HG03175 (cell line): ENCODE results near the gene ENO1.
"Not testable (repeated sequence)": the region's sequence is repeated elsewhere in the genome, so short reads cannot be mapped to it uniquely, and the experiment has no call there.

Source experiments
- ATAC-seq: cut with Tn5 transposase; IDR thresholded peaks from one replicate; pipeline ENCODE4 v1.9.1; 2021; ENCODE audit warnings: mild to moderate bottlenecking, moderate library complexity; ENCODE audit not compliant: unreplicated experiment

The ENO1 gene

GRCh38 chr1:8878448-8878697 lies at the start of gene ENO1:
Gene ENO1, minus strand, starts transcription at chr1:8878686. Its CDS starts 3,778 bp downstream, at chr1:8874908.
- no peak for ATAC-seq

GRCh38 chr1:8926707-8927694 lies 48.5 kb upstream of the ENO1 start:
- ATAC-seq, result no peak

- ATAC-seq, result no peak
These were observed 47.5 kb upstream of the ENO1 start for GRCh38 chr1:8925960-8926359.

- ATAC-seq, result no peak
These were observed 46.9 kb upstream of the ENO1 start for GRCh38 chr1:8925406-8925805.

GRCh38 chr1:8922962-8923361 lies 44.5 kb upstream of the ENO1 start:
- no peak for ATAC-seq

- ATAC-seq, result not testable (repeated sequence)
These were observed 39.0 kb upstream of the ENO1 start for GRCh38 chr1:8917536-8917935.

GRCh38 chr1:8915446-8915845 lies 37.0 kb upstream of the ENO1 start:
- ATAC-seq, result no peak

GRCh38 chr1:8914466-8914865 lies 36.0 kb upstream of the ENO1 start:
- ATAC-seq, result no peak

GRCh38 chr1:8913457-8913856 lies 35.0 kb upstream of the ENO1 start:
- no peak for ATAC-seq

- no peak for ATAC-seq
These were observed 33.2 kb upstream of the ENO1 start for GRCh38 chr1:8911416-8912309.

- no peak for ATAC-seq
These were observed 32.4 kb upstream of the ENO1 start for GRCh38 chr1:8910914-8911313.

- ATAC-seq, result no peak
These were observed 31.8 kb upstream of the ENO1 start for GRCh38 chr1:8910331-8910730.

- ATAC-seq, result no peak
These were observed 30.1 kb upstream of the ENO1 start for GRCh38 chr1:8908388-8909151.

GRCh38 chr1:8905582-8906191 lies 27.2 kb upstream of the ENO1 start:
- ATAC-seq, result no peak

- no peak for ATAC-seq
These were observed 25.6 kb upstream of the ENO1 start for GRCh38 chr1:8903908-8904650.

GRCh38 chr1:8903410-8903809 lies 24.9 kb upstream of the ENO1 start:
- ATAC-seq, result no peak

GRCh38 chr1:8902765-8903164 lies 24.3 kb upstream of the ENO1 start:
- ATAC-seq, result no peak

- not testable (repeated sequence) for ATAC-seq
These were observed 22.2 kb upstream of the ENO1 start for GRCh38 chr1:8900684-8901083.

- no peak for ATAC-seq
These were observed 20.6 kb upstream of the ENO1 start for GRCh38 chr1:8899046-8899445.

GRCh38 chr1:8898418-8898817 lies 19.9 kb upstream of the ENO1 start:
- not testable (repeated sequence) for ATAC-seq
